DND-41 (cell line): ENCODE measurements around the gene RNF181.
"Not testable (repeated sequence)": the region's sequence is repeated elsewhere in the genome, so short reads cannot be mapped to it uniquely, and the experiment has no call there.

Experiments
- ATAC-seq: fragments of 200-7000 bp; cut with Tn5 transposase; 3 replicates; pipeline ENCODE4 v1.9.1; 2021; ENCODE audit warnings: low read depth; ENCODE audit not compliant: insufficient read depth
- DNase-seq: peaks from one replicate; pipeline ENCODE4 v3.0.0-alpha.2; 2020
- H2AFZ ChIP-seq: 2 replicates; pipeline ENCODE4 v1.6.0; 2012; ENCODE audit warnings: low read depth, low read length
- H3K27ac ChIP-seq: 2 replicates; pipeline ENCODE4 v1.5.1; 2012; ENCODE audit warnings: low read length, inconsistent platforms
- H3K27me3 ChIP-seq: fragments of 200-600 bp; sonication (generic); 2 replicates; pipeline ENCODE4 v1.6.0; 2012; ENCODE audit warnings: low read length, mild to moderate bottlenecking, inconsistent platforms; ENCODE audit not compliant: insufficient read depth, poor library complexity
- H3K36me3 ChIP-seq: 2 replicates; pipeline ENCODE4 v1.5.1; 2012; ENCODE audit warnings: low read length, inconsistent platforms; ENCODE audit not compliant: insufficient read depth
- H3K4me1 ChIP-seq: 2 replicates; pipeline ENCODE4 v1.5.1; 2012; ENCODE audit warnings: mild to moderate bottlenecking, low read length; ENCODE audit not compliant: insufficient read depth
- H3K4me2 ChIP-seq: 2 replicates; pipeline ENCODE4 v1.6.0; 2012; ENCODE audit warnings: mild to moderate bottlenecking, moderate library complexity, low read length, inconsistent platforms; ENCODE audit not compliant: insufficient read depth
- H3K4me3 ChIP-seq, 2 experiments: fragments of 200-600 bp in 1 of 2; shearing (Covaris generic) in 1 of 2; 2 replicates each; pipeline ENCODE4 v1.5.1; 2012 to 2016; ENCODE audit warnings: inconsistent platforms in 2 of 2, low read length in 2 of 2, mild to moderate bottlenecking in 2 of 2, low read depth in 1 of 2, moderate library complexity in 1 of 2
- H3K79me2 ChIP-seq: 2 replicates; pipeline ENCODE4 v1.6.0; 2012; ENCODE audit warnings: low read length, inconsistent platforms; ENCODE audit not compliant: insufficient read depth
- H3K9ac ChIP-seq: 2 replicates; pipeline ENCODE4 v1.6.0; 2012; ENCODE audit warnings: low read depth, mild to moderate bottlenecking, inconsistent platforms, low read length, moderate library complexity
- H3K9me3 ChIP-seq: 2 replicates; pipeline ENCODE4 v1.5.1; 2012; ENCODE audit warnings: low read length, moderate library complexity, mild to moderate bottlenecking, inconsistent platforms; ENCODE audit not compliant: insufficient read depth, severe bottlenecking
- H4K20me1 ChIP-seq: 2 replicates; pipeline ENCODE4 v1.6.0; 2012; ENCODE audit warnings: low read length; ENCODE audit not compliant: insufficient read depth
- CTCF ChIP-seq: IDR thresholded peaks from 2 replicates; pipeline ENCODE4 v1.5.1; 2012; ENCODE audit warnings: borderline replicate concordance, low read length, moderate library complexity, mild to moderate bottlenecking; ENCODE audit not compliant: poor library complexity, severe bottlenecking; ENCODE audit errors: extremely low read depth
- EZH2 ChIP-seq: IDR thresholded peaks from 3 replicates; pipeline ENCODE4 v1.6.1; 2012; ENCODE audit warnings: borderline replicate concordance, low read depth, mild to moderate bottlenecking, moderate library complexity, low read length, inconsistent platforms; ENCODE audit not compliant: severe bottlenecking

RNF181 gene

GRCh38 chr2:85611217-85611704 lies 15.7 kb downstream of the RNF181 start:
- H3K79me2 ChIP-seq: peaks cover 38% of the 10 kb centered on the region
- TF ChIP-seq EZH2 (no peak), CTCF (no peak)
- no peaks in the 10 kb centered on the region for H3K27me3 ChIP-seq
- H3K27ac ChIP-seq: peak overlapping the region; percentile 96
- peak overlapping the region; percentile 66 to 91 for H3K4me3 ChIP-seq
- H3K9me3 ChIP-seq: no peaks in the 10 kb centered on the region
- ATAC-seq: peak; percentile 1; the same call in 1 of the 3 replicates
- H3K4me2 ChIP-seq: peak overlapping the region; percentile 87
- H3K4me1 ChIP-seq: peaks cover 33% of the 10 kb centered on the region
- peak overlapping the region; percentile 79 for H3K9ac ChIP-seq
- DNase-seq: no peak
- peaks cover 33% of the 10 kb centered on the region for H3K36me3 ChIP-seq
- peaks cover 9% of the 10 kb centered on the region; the same call in 1 of the 2 replicates for H4K20me1 ChIP-seq
- peak overlapping the region; percentile 98 for H2AFZ ChIP-seq

- Histone ChIP-seq H3K4me2 (peak within 1 kb of the TSS; percentile 87), H3K79me2 (peaks cover 45% of the 10 kb centered on the region), H4K20me1 (peaks cover 12% of the 10 kb centered on the region), H3K27me3 (no peaks in the 10 kb centered on the region), H3K9ac (peak within 1 kb of the TSS; percentile 79), H3K4me1 (peaks cover 35% of the 10 kb centered on the region), H3K27ac (peak within 1 kb of the TSS; percentile 96), H3K36me3 (peaks cover 34% of the 10 kb centered on the region), H3K4me3 (peak within 1 kb of the TSS; percentile 66 to 91), H3K9me3 (no peaks in the 10 kb centered on the region), H2AFZ (peak within 1 kb of the TSS; percentile 98)
- ATAC-seq: peak; percentile 78
- peak; percentile 88 for DNase-seq
- TF ChIP-seq EZH2 (no peak), CTCF (no peak)
These were observed 16.4 kb downstream of the RNF181 start, which contains the start of gene C2orf68 for GRCh38 chr2:85611705-85612587. TSS of gene C2orf68 (minus strand) at chr2:85612066. CDS start at chr2:85611984, 82 bp downstream.

- ATAC-seq: no peak
- no peaks in the 10 kb centered on the region for H3K9me3 ChIP-seq
- peaks cover 23% of the 10 kb centered on the region for H4K20me1 ChIP-seq
- no peak for DNase-seq
- H3K9ac ChIP-seq: no peak overlapping the region
- H3K36me3 ChIP-seq: peaks cover 32% of the 10 kb centered on the region
- TF ChIP-seq CTCF: no peak
- TF ChIP-seq EZH2: no peak
- peaks cover 61% of the 10 kb centered on the region for H3K79me2 ChIP-seq
- H3K27me3 ChIP-seq: no peaks in the 10 kb centered on the region
- no peak overlapping the region for H3K4me2 ChIP-seq
- no peak overlapping the region for H3K27ac ChIP-seq
- peaks cover 55% of the 10 kb centered on the region for H3K4me1 ChIP-seq
- no peak overlapping the region for H3K4me3 ChIP-seq
- no peak overlapping the region for H2AFZ ChIP-seq
These were observed 18.4 kb downstream of the RNF181 start for GRCh38 chr2:85613717-85614515.

GRCh38 chr2:85614757-85615156 lies 19.2 kb downstream of the RNF181 start:
- peaks cover 27% of the 10 kb centered on the region for H4K20me1 ChIP-seq
- peaks cover 64% of the 10 kb centered on the region for H3K79me2 ChIP-seq
- H3K9me3 ChIP-seq, H3K27me3 ChIP-seq, H3K27ac ChIP-seq, H2AFZ ChIP-seq, ATAC-seq, DNase-seq, H3K9ac ChIP-seq, H3K4me2 ChIP-seq, H3K4me3 ChIP-seq: not testable (repeated sequence)
- peaks cover 62% of the 10 kb centered on the region for H3K4me1 ChIP-seq
- peaks cover 34% of the 10 kb centered on the region for H3K36me3 ChIP-seq
